Measurements from ENCODE around the gene IRX1. TPM values are rescaled to one million over a fixed set of nuclear protein-coding genes. Genes with fewer than 3 reads are reported as not detected.

The IRX1 gene
- polyA plus RNA-seq, 1 experiment, result not detected

GRCh38 chr5:3593771-3594509, 1.7 kb upstream of the IRX1 start:
- Histone ChIP-seq H3K27ac (ENCODE audit: low read depth, low read length) (no peak overlapping the region), H3K4me3 (ENCODE audit: low read depth, low read length) (no peak overlapping the region), H3K27me3 (ENCODE audit: control insufficient read depth, insufficient read depth, low read length) (peaks cover 62% of the 10 kb centered on the region), H3K9me3 (ENCODE audit: control insufficient read depth, insufficient read depth, low read length) (peaks cover 5% of the 10 kb centered on the region; the same call in 1 of the 2 replicates)
- POLR2A ChIA-PET, result no interaction called here
- no peak for DNase-seq (ENCODE audit: low read depth, low spot score)
- CTCF ChIA-PET, result no interaction called here
- no peak for TF ChIP-seq CTCF (IDR thresholded peaks at IDR 0.05; ENCODE audit: low read depth, low read length)

GRCh38 chr5:3594510-3595005, 1.1 kb upstream of the IRX1 start:
- peaks cover 65% of the 10 kb centered on the region for H3K27me3 ChIP-seq (ENCODE audit: control insufficient read depth, insufficient read depth, low read length)
- CTCF ChIA-PET, result no interaction called here

GRCh38 chr5:3596261-3596825, 711 bp downstream of the IRX1 start:
- Histone ChIP-seq H3K27me3 (ENCODE audit: control insufficient read depth, insufficient read depth, low read length) (peaks cover 69% of the 10 kb centered on the region), H3K27ac (ENCODE audit: low read depth, low read length) (no peak overlapping the region), H3K4me3 (ENCODE audit: low read depth, low read length) (no peak overlapping the region), H3K9me3 (ENCODE audit: control insufficient read depth, insufficient read depth, low read length) (peaks cover 5% of the 10 kb centered on the region; the same call in 1 of the 2 replicates)
- ChIA-PET POLR2A (no interaction called here), CTCF (no interaction called here)
- no peak for DNase-seq (ENCODE audit: low read depth, low spot score)
- TF ChIP-seq CTCF (IDR thresholded peaks at IDR 0.05; ENCODE audit: low read depth, low read length), result no peak

More at GRCh38 chr5:3594510-3595005, 1.1 kb upstream of the IRX1 start:
- H3K27ac ChIP-seq (ENCODE audit: low read depth, low read length), result no peak overlapping the region
- TF ChIP-seq CTCF (IDR thresholded peaks at IDR 0.05; ENCODE audit: low read depth, low read length), result no peak
- POLR2A ChIA-PET, result no interaction called here
- no peak for DNase-seq (ENCODE audit: low read depth, low spot score)
- no peak overlapping the region for H3K4me3 ChIP-seq (ENCODE audit: low read depth, low read length)
- peaks cover 5% of the 10 kb centered on the region; the same call in 1 of the 2 replicates for H3K9me3 ChIP-seq (ENCODE audit: control insufficient read depth, insufficient read depth, low read length)

GRCh38 chr5:3596857-3597166, 1.2 kb downstream of the IRX1 start:
- Histone ChIP-seq H3K27me3 (ENCODE audit: control insufficient read depth, insufficient read depth, low read length) (peaks cover 71% of the 10 kb centered on the region), H3K27ac (ENCODE audit: low read depth, low read length) (no peak overlapping the region), H3K9me3 (ENCODE audit: control insufficient read depth, insufficient read depth, low read length) (peaks cover 5% of the 10 kb centered on the region; the same call in 1 of the 2 replicates), H3K4me3 (ENCODE audit: low read depth, low read length) (no peak overlapping the region)
- no peak for TF ChIP-seq CTCF (IDR thresholded peaks at IDR 0.05; ENCODE audit: low read depth, low read length)
- ChIA-PET POLR2A (no interaction called here), CTCF (no interaction called here)
- no peak for DNase-seq (ENCODE audit: low read depth, low spot score)
